GM23338 (cell line): ENCODE measurements around the gene GLUD2.

Experiments
- CREB1 ChIP-seq: fragments of 250-450 bp; sonication (Bioruptor Pico); IDR thresholded peaks from 2 replicates; pipeline ENCODE4 v1.5.0; 2020; ENCODE audit warnings: low read depth, mild to moderate bottlenecking, moderate library complexity
- EZH2 ChIP-seq: fragments of 200-600 bp; sonication (generic); IDR thresholded peaks from one replicate; pipeline ENCODE4 v1.8.0; 2017; ENCODE audit warnings: antibody characterized with exemption, mild to moderate bottlenecking, low read depth; ENCODE audit not compliant: unreplicated experiment
- EZH2phosphoT487 ChIP-seq: fragments of 200-600 bp; sonication (generic); IDR thresholded peaks from one replicate; pipeline ENCODE4 v1.8.1; 2018; ENCODE audit warnings: antibody characterized with exemption; ENCODE audit not compliant: unreplicated experiment
- POLR2AphosphoS5 ChIP-seq: IDR thresholded peaks from 2 replicates; pipeline ENCODE4 v1.6.1; 2016; ENCODE audit warnings: antibody characterized with exemption, low read depth
- REST ChIP-seq: IDR thresholded peaks from one replicate; pipeline ENCODE4 v1.6.1; 2018; ENCODE audit warnings: antibody characterized with exemption; ENCODE audit not compliant: unreplicated experiment
- ZNF114 ChIP-seq: fragments of 250-450 bp; sonication (Bioruptor Pico); IDR thresholded peaks from 2 replicates; pipeline ENCODE4 v1.5.0; 2020; ENCODE audit warnings: mild to moderate bottlenecking, moderate library complexity
- TF ChIP-seq, protein P1 (sequence below), 2 experiments: fragments of 200-600 bp in 1 of 2; sonication (generic) in 1 of 2; conservative IDR thresholded peaks; 2 replicates each; pipeline versions ENCODE4 v1.5.1 to v1.6.1; 2016 to 2017; ENCODE audit warnings: antibody characterized with exemption in 2 of 2, low read depth in 2 of 2, mild to moderate bottlenecking in 2 of 2, moderate library complexity in 1 of 2

- TF ChIP-seq EZH2 (no peak), EZH2phosphoT487 (no peak), POLR2AphosphoS5 (no peak), REST (no peak), CREB1 (no peak), ZNF114 (CRISPR knock-in tag) (no peak)
- TF ChIP-seq, protein P1, sequence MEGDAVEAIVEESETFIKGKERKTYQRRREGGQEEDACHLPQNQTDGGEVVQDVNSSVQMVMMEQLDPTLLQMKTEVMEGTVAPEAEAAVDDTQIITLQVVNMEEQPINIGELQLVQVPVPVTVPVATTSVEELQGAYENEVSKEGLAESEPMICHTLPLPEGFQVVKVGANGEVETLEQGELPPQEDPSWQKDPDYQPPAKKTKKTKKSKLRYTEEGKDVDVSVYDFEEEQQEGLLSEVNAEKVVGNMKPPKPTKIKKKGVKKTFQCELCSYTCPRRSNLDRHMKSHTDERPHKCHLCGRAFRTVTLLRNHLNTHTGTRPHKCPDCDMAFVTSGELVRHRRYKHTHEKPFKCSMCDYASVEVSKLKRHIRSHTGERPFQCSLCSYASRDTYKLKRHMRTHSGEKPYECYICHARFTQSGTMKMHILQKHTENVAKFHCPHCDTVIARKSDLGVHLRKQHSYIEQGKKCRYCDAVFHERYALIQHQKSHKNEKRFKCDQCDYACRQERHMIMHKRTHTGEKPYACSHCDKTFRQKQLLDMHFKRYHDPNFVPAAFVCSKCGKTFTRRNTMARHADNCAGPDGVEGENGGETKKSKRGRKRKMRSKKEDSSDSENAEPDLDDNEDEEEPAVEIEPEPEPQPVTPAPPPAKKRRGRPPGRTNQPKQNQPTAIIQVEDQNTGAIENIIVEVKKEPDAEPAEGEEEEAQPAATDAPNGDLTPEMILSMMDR (conservative IDR thresholded peaks at IDR 0.05; ENCODE audit: low read depth in 2 of 2), result no peak
Measured at GRCh38 chrX:121084903-121085611, 37.6 kb downstream of the GLUD2 start.
